IMR-90 (cell line): ENCODE data around the gene STARD13. TPM values are rescaled to one million over a fixed set of nuclear protein-coding genes. Genes with fewer than 3 reads are reported as not detected.
A peak's percentile ranks its signal among the peaks of the same experiment; 100 is the strongest.

Source experiments
- ATAC-seq: fragments of 200-7000 bp; cut with Tn5 transposase; 2 replicates; pipeline ENCODE4 v1.9.1; 2020; ENCODE audit warnings: low read depth, mild to moderate bottlenecking, moderate library complexity
- BruUV-seq: library from RNA; stranded (reverse); fragments of 400-500 nt; replicated peaks from 2 replicates; lab custom pipeline; 2021; lab: Mats Ljungman, UMichigan
- CTCF ChIA-PET: fragments of 300-600 bp; formaldehyde crosslinking; extraction: SDS; loops from one replicate; lab custom pipeline; 2021; ENCODE audit warnings: antibody characterized with exemption; lab: Yijun Ruan, JAX
- POLR2A ChIA-PET: fragments of 300-600 bp; sonication (Branson Sonifier 250); formaldehyde crosslinking; loops from one replicate; lab custom pipeline; 2022; ENCODE audit warnings: antibody characterized with exemption; ENCODE audit not compliant: unreplicated experiment; lab: Charles Lee
- DNase-seq: peaks from one replicate; pipeline ENCODE4 v3.0.0; 2013
- H2AFZ ChIP-seq: replicated peaks from 2 replicates; pipeline ENCODE3; 2013; ENCODE audit warnings: low read length, mild to moderate bottlenecking; ENCODE audit not compliant: poor library complexity
- H2AK5ac ChIP-seq: 2 replicates; pipeline ENCODE4 v1.6.1; 2013; ENCODE audit warnings: low read depth, low read length, inconsistent platforms
- H2AK9ac ChIP-seq: replicated peaks from 2 replicates; pipeline ENCODE3; 2013; ENCODE audit warnings: mild to moderate bottlenecking, low read depth, low read length, moderate library complexity; ENCODE audit not compliant: poor library complexity
- H2BK120ac ChIP-seq: 2 replicates; pipeline ENCODE4 v1.6.1; 2013; ENCODE audit warnings: low read depth, low read length, inconsistent platforms
- H2BK15ac ChIP-seq: 3 replicates; pipeline ENCODE4 v1.6.1; 2013; ENCODE audit warnings: low read depth, low read length, inconsistent platforms
- H2BK20ac ChIP-seq: 2 replicates; pipeline ENCODE4 v1.6.1; 2013; ENCODE audit warnings: low read depth, mild to moderate bottlenecking, inconsistent platforms, low read length, moderate library complexity
- H2BK5ac ChIP-seq: 2 replicates; pipeline ENCODE4 v1.6.1; 2013; ENCODE audit warnings: mild to moderate bottlenecking, low read depth, low read length, inconsistent platforms; ENCODE audit not compliant: poor library complexity, severe bottlenecking
- H3K14ac ChIP-seq: replicated peaks from 2 replicates; pipeline ENCODE4 v1.6.1; 2013; ENCODE audit warnings: low read depth, low read length, inconsistent platforms
- H3K18ac ChIP-seq: 2 replicates; pipeline ENCODE4 v1.6.1; 2013; ENCODE audit warnings: low read depth, low read length, control low read depth
- H3K23ac ChIP-seq: 2 replicates; pipeline ENCODE4 v1.6.1; 2013; ENCODE audit warnings: low read depth, low read length, inconsistent platforms
- H3K27ac ChIP-seq: 2 replicates; pipeline ENCODE4 v1.5.1; 2013; ENCODE audit warnings: mild to moderate bottlenecking, control low read depth, low read length; ENCODE audit not compliant: insufficient read depth
- H3K27me3 ChIP-seq: 2 replicates; pipeline ENCODE4 v1.6.1; 2013; ENCODE audit warnings: low read length; ENCODE audit not compliant: control insufficient read depth, insufficient read depth
- H3K36me3 ChIP-seq: 2 replicates; pipeline ENCODE4 v1.6.1; 2013; ENCODE audit warnings: low read length, mixed read lengths; ENCODE audit not compliant: control insufficient read depth, insufficient read depth
- H3K4ac ChIP-seq: 2 replicates; pipeline ENCODE4 v1.6.1; 2013; ENCODE audit warnings: low read depth, low read length, inconsistent platforms
- H3K4me1 ChIP-seq: 2 replicates; pipeline ENCODE4 v1.6.1; 2013; ENCODE audit warnings: low read length, mixed read lengths; ENCODE audit not compliant: control insufficient read depth, insufficient read depth
- H3K4me2 ChIP-seq: 2 replicates; pipeline ENCODE4 v1.6.1; 2013; ENCODE audit warnings: low read depth, mild to moderate bottlenecking, control low read depth, low read length, moderate library complexity
- H3K4me3 ChIP-seq: 2 replicates; pipeline ENCODE4 v1.5.1; 2013; ENCODE audit warnings: low read depth, mild to moderate bottlenecking, control low read depth, low read length, moderate library complexity; ENCODE audit not compliant: insufficient read depth
- H3K56ac ChIP-seq: 2 replicates; pipeline ENCODE4 v1.6.1; 2013; ENCODE audit warnings: low read length, inconsistent platforms; ENCODE audit not compliant: insufficient read depth; ENCODE audit errors: extremely low read depth
- H3K79me1 ChIP-seq, 2 experiments: 2 replicates each; pipeline ENCODE4 v1.6.1; 2013; ENCODE audit warnings: low read length in 2 of 2, inconsistent platforms in 1 of 2, low read depth in 1 of 2
- H3K9ac ChIP-seq: 2 replicates; pipeline ENCODE4 v1.6.1; 2013; ENCODE audit warnings: low read depth, low read length, control low read depth
- H3K9me1 ChIP-seq: 2 replicates; pipeline ENCODE4 v1.6.1; 2013; ENCODE audit warnings: low read length, inconsistent platforms; ENCODE audit not compliant: insufficient read depth
- H3K9me3 ChIP-seq: 2 replicates; pipeline ENCODE4 v1.6.1; 2013; ENCODE audit warnings: low read length; ENCODE audit not compliant: control insufficient read depth, insufficient read depth
- H4K20me1 ChIP-seq: 2 replicates; pipeline ENCODE4 v1.6.1; 2013; ENCODE audit warnings: low read length, inconsistent platforms; ENCODE audit not compliant: insufficient read depth
- H4K5ac ChIP-seq: 2 replicates; pipeline ENCODE4 v1.6.1; 2013; ENCODE audit warnings: mild to moderate bottlenecking, low read depth, low read length, control low read depth
- H4K8ac ChIP-seq, 2 experiments: 2 replicates each; pipeline ENCODE4 v1.6.1; 2013; ENCODE audit warnings: low read depth in 2 of 2, low read length in 2 of 2, control low read depth in 1 of 2, inconsistent platforms in 1 of 2
- H4K91ac ChIP-seq: 2 replicates; pipeline ENCODE4 v1.6.1; 2013; ENCODE audit warnings: low read depth, low read length, inconsistent platforms; ENCODE audit not compliant: insufficient read depth
- BHLHE40 ChIP-seq: fragments of 150-350 bp; IDR thresholded peaks from 2 replicates; pipeline ENCODE4 v1.6.1; 2016; ENCODE audit warnings: mild to moderate bottlenecking, low read depth, low read length
- FOS ChIP-seq: fragments of 150-350 bp; IDR thresholded peaks from 2 replicates; pipeline ENCODE4 v1.6.1; 2016; ENCODE audit warnings: low read depth, low read length
- MAFK ChIP-seq: IDR thresholded peaks from 2 replicates; pipeline ENCODE4 v1.6.1; 2012; ENCODE audit warnings: low read depth, low read length, improper control_type of control experiment
- RAD21 ChIP-seq: IDR thresholded peaks from 2 replicates; pipeline ENCODE4 v1.6.1; 2012; ENCODE audit warnings: low read length, improper control_type of control experiment
- RFX5 ChIP-seq: IDR thresholded peaks from 2 replicates; pipeline ENCODE4 v1.8.0; 2012; ENCODE audit warnings: low read depth, mild to moderate bottlenecking, low read length, moderate library complexity
- USF2 ChIP-seq: fragments of 150-350 bp; IDR thresholded peaks from 2 replicates; pipeline ENCODE4 v1.6.1; 2017; ENCODE audit warnings: mild to moderate bottlenecking, antibody characterized with exemption, low read length, low read depth
- WGBS, 2 experiments: methylation state at CpG; one replicate each; pipeline versions ENCODE4 v1.1.5 to v1.1.7; 2013; ENCODE audit warnings: missing lambda C conversion rate in 2 of 2; ENCODE audit not compliant: insufficient read length in 1 of 2; ENCODE audit errors: extremely low coverage in 2 of 2; 5-methylcytosine and 5-hydroxymethylcytosine counted together
- dilution Hi-C: fragments of 300-500 bp; cut with HindIII; formaldehyde crosslinking; loops from one replicate; pipeline ENCODE4 v1.14.3; 2018; ENCODE audit warnings: low sequenced_read_pairs; ENCODE audit not compliant: unreplicated experiment
- in situ Hi-C: fragments of 300-500 bp; cut with MboI; formaldehyde crosslinking; loops from 3 replicates; pipeline ENCODE4 v1.14.3; 2019; ENCODE audit warnings: low sequenced_read_pairs, inconsistent platforms, mixed read lengths
- intact Hi-C: fragments of 100-400 bp; cut with micrococcal nuclease; formaldehyde crosslinking; loops from 2 replicates; pipeline ENCODE4 v1.10.0; 2022
- polyA plus RNA-seq, 3 experiments: library from polyadenylated mRNA; depleted of rRNA; stranded (reverse); fragments of >200 nt; gene quantifications; 2 replicates each; pipeline ENCODE4 v1.2.3, GENCODE V29; 2012; ENCODE audit warnings: low replicate concordance in 1 of 3
- total RNA-seq: library from RNA; depleted of rRNA; stranded (reverse); fragments of >200 nt; gene quantifications from 2 replicates; pipeline ENCODE4 v1.2.3, GENCODE V29; 2012

The STARD13 gene
- total and polyA plus RNA-seq, 2 of the 4 experiments (the other 2 are of a cell fraction) = 23.6 to 46.6 TPM

- ATAC-seq = no peak
- intact Hi-C loops = loop anchor here (5.0 kb wide), 3 partner anchors 159 to 436 kb away; no protein-coding TSS in a partner anchor
Measured at GRCh38 chr13:33286128-33286527, 573 bp upstream of the STARD13 start.

More at GRCh38 chr13:33286128-33286527, 573 bp upstream of the STARD13 start:
- Histone ChIP-seq H2BK120ac (peak overlapping the region; percentile 79), H4K91ac (peak overlapping the region; percentile 82), H3K56ac (peak overlapping the region; percentile 67), H4K5ac (peak overlapping the region; percentile 52; the same call in 1 of the 2 replicates), H2AK9ac (no peak overlapping the region), H3K9me1 (peaks cover 13% of the 10 kb centered on the region), H4K8ac (peak overlapping the region; percentile 23 to 85; a peak in 3 of 4 replicates), H2BK20ac (peak overlapping the region; percentile 68), H3K9me3 (no peaks in the 10 kb centered on the region), H3K4me2 (peak overlapping the region; percentile 59), H4K20me1 (peaks cover 9% of the 10 kb centered on the region), H3K14ac (peak overlapping the region; percentile 84), H3K27me3 (no peaks in the 10 kb centered on the region), H3K79me1 (peaks cover 13 to 45% of the 10 kb centered on the region in 2 experiments; a peak in 3 of 4 replicates), H2AFZ (no peak overlapping the region), H3K23ac (peak overlapping the region; percentile 80), H3K9ac (peak overlapping the region; percentile 59), H3K4me1 (peaks cover 16% of the 10 kb centered on the region), H3K4ac (peak overlapping the region; percentile 52), H3K36me3 (peaks cover 7% of the 10 kb centered on the region), H3K4me3 (peak overlapping the region; percentile 9; the same call in 1 of the 2 replicates), H2BK5ac (peak overlapping the region; percentile 85), H3K18ac (peak overlapping the region; percentile 65), H2BK15ac (peak overlapping the region; percentile 5; the same call in 1 of the 3 replicates), H2AK5ac (peak overlapping the region; percentile 54; the same call in 1 of the 2 replicates), H3K27ac (peak overlapping the region; percentile 67)
- WGBS, 2 experiments = no CpG with 5 or more reads among the region's 5 CpGs
- ChIA-PET CTCF (interaction anchor here (0.7 kb wide), 1 partner anchor 257 kb away, joined by 3 read pairs; no protein-coding TSS in a partner anchor), POLR2A (interaction anchor here (0.5 kb wide), 1 partner anchor 104 kb away, joined by 4 read pairs; no protein-coding TSS in a partner anchor)
- TF ChIP-seq RAD21 (no peak), USF2 (peak; percentile 67; the same call in 1 of the 2 replicates), FOS (no peak), MAFK (no peak), BHLHE40 (peak; percentile 63), RFX5 (no peak)
- DNase-seq = no peak
- in situ Hi-C loops (loop anchor here (25.0 kb wide), 1 partner anchor 426 kb away; no protein-coding TSS in a partner anchor), dilution Hi-C loops (no loop called here)
- BruUV-seq = TSS peak; percentile 71
